HUES48 (cell line): ENCODE results near the gene CST3.
"Not testable (repeated sequence)": the region's sequence is repeated elsewhere in the genome, so short reads cannot be mapped to it uniquely, and the experiment has no call there.

Experiments used
- H3K27ac ChIP-seq: one replicate; pipeline ENCODE4 v1.7.0; 2013; ENCODE audit warnings: low read depth, low read length, inconsistent platforms
- H3K27me3 ChIP-seq: 2 replicates; pipeline ENCODE4 v1.6.1; 2013; ENCODE audit warnings: mild to moderate bottlenecking, low read length; ENCODE audit not compliant: control insufficient read depth, insufficient read depth
- H3K36me3 ChIP-seq: 2 replicates; pipeline ENCODE4 v1.6.1; 2013; ENCODE audit warnings: low read length; ENCODE audit not compliant: control insufficient read depth, insufficient read depth
- H3K4me1 ChIP-seq: 2 replicates; pipeline ENCODE4 v1.6.1; 2013; ENCODE audit warnings: mild to moderate bottlenecking, low read length; ENCODE audit not compliant: control insufficient read depth, insufficient read depth
- H3K4me3 ChIP-seq: 2 replicates; pipeline ENCODE4 v1.5.1; 2013; ENCODE audit warnings: mild to moderate bottlenecking, low read depth, low read length
- H3K9ac ChIP-seq: 2 replicates; pipeline ENCODE4 v1.6.1; 2013; ENCODE audit warnings: mild to moderate bottlenecking, low read depth, low read length, moderate library complexity
- H3K9me3 ChIP-seq: 2 replicates; pipeline ENCODE4 v1.6.1; 2013; ENCODE audit warnings: low read length; ENCODE audit not compliant: control insufficient read depth, insufficient read depth

Gene CST3

GRCh38 chr20:23671479-23671878, 33.7 kb upstream of the CST3 start:
- no peak overlapping the region for H3K9ac ChIP-seq
- no peaks in the 10 kb centered on the region for H3K4me1 ChIP-seq
- H3K36me3 ChIP-seq: no peaks in the 10 kb centered on the region
- no peak overlapping the region for H3K4me3 ChIP-seq
- H3K9me3 ChIP-seq: no peaks in the 10 kb centered on the region
- no peak overlapping the region for H3K27ac ChIP-seq
- H3K27me3 ChIP-seq: no peaks in the 10 kb centered on the region

GRCh38 chr20:23670361-23670760, 32.6 kb upstream of the CST3 start:
- no peak overlapping the region for H3K27ac ChIP-seq
- H3K4me3 ChIP-seq: no peak overlapping the region
- H3K9me3 ChIP-seq: no peaks in the 10 kb centered on the region
- H3K36me3 ChIP-seq: no peaks in the 10 kb centered on the region
- no peaks in the 10 kb centered on the region for H3K4me1 ChIP-seq
- no peak overlapping the region for H3K9ac ChIP-seq
- no peaks in the 10 kb centered on the region for H3K27me3 ChIP-seq

GRCh38 chr20:23669866-23670265, 32.1 kb upstream of the CST3 start:
- no peaks in the 10 kb centered on the region for H3K9me3 ChIP-seq
- no peak overlapping the region for H3K27ac ChIP-seq
- H3K36me3 ChIP-seq: no peaks in the 10 kb centered on the region
- H3K27me3 ChIP-seq: no peaks in the 10 kb centered on the region
- H3K9ac ChIP-seq: no peak overlapping the region
- no peak overlapping the region for H3K4me3 ChIP-seq
- no peaks in the 10 kb centered on the region for H3K4me1 ChIP-seq

DNA sequence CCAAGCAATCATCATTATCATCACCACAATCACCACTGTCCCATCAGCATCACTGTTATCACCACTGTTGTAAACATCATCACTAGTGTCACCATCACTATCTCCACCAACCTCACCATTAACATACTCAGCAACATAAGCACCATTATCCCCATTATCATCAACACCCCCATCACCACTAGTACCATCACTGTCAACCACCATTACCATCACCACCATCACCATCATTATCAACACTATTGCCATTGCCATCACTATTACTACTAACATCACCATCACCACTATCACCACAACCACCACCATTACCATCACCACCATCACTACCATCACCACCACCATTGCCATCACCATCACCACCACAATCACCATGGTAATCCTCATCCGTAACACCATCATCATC, 31.6 kb upstream of the CST3 start:
- H3K9me3 ChIP-seq: no peaks in the 10 kb centered on the region
- no peak overlapping the region for H3K9ac ChIP-seq
- no peak overlapping the region for H3K4me3 ChIP-seq
- no peaks in the 10 kb centered on the region for H3K27me3 ChIP-seq
- no peaks in the 10 kb centered on the region for H3K4me1 ChIP-seq
- no peaks in the 10 kb centered on the region for H3K36me3 ChIP-seq
- H3K27ac ChIP-seq: no peak overlapping the region

GRCh38 chr20:23668477-23668951, 30.8 kb upstream of the CST3 start:
- H3K9me3 ChIP-seq: no peaks in the 10 kb centered on the region
- no peak overlapping the region for H3K27ac ChIP-seq
- no peak overlapping the region for H3K9ac ChIP-seq
- no peaks in the 10 kb centered on the region for H3K36me3 ChIP-seq
- H3K4me3 ChIP-seq: no peak overlapping the region
- H3K27me3 ChIP-seq: no peaks in the 10 kb centered on the region
- H3K4me1 ChIP-seq: no peaks in the 10 kb centered on the region

GRCh38 chr20:23667666-23668065, 29.9 kb upstream of the CST3 start:
- Histone ChIP-seq H3K9me3 (no peaks in the 10 kb centered on the region), H3K4me1 (no peaks in the 10 kb centered on the region), H3K36me3 (no peaks in the 10 kb centered on the region), H3K9ac (no peak overlapping the region), H3K27ac (no peak overlapping the region), H3K27me3 (no peaks in the 10 kb centered on the region), H3K4me3 (no peak overlapping the region)

DNA sequence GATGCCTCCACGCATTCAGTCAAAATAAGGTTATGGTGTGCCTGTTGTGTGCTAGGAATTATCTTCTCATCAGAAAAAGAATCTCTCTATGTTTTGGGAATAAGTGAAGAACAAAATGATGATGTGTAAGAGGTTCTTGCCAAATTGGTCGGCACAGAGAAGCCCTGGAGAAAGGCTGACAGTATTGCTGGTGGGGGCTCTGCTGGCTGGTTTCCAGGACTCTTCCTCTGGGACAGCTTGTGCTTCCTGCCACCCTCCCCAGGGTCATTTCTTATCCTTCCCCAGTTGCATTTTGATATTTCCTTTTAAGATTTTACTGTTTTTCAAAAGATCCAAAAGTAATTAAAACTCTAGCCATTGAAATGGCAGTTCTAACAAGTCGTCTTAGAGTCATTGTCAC, 28.9 kb upstream of the CST3 start:
- H3K27me3 ChIP-seq: no peaks in the 10 kb centered on the region
- H3K4me1 ChIP-seq: no peaks in the 10 kb centered on the region
- H3K9ac ChIP-seq: no peak overlapping the region
- H3K36me3 ChIP-seq: no peaks in the 10 kb centered on the region
- no peak overlapping the region for H3K4me3 ChIP-seq
- H3K9me3 ChIP-seq: no peaks in the 10 kb centered on the region
- no peak overlapping the region for H3K27ac ChIP-seq

- Histone ChIP-seq H3K4me1 (no peaks in the 10 kb centered on the region), H3K4me3 (no peak overlapping the region), H3K9me3 (no peaks in the 10 kb centered on the region), H3K9ac (no peak overlapping the region), H3K36me3 (no peaks in the 10 kb centered on the region), H3K27ac (no peak overlapping the region), H3K27me3 (no peaks in the 10 kb centered on the region)
Observed at GRCh38 chr20:23666189-23666588, 28.4 kb upstream of the CST3 start.

DNA sequence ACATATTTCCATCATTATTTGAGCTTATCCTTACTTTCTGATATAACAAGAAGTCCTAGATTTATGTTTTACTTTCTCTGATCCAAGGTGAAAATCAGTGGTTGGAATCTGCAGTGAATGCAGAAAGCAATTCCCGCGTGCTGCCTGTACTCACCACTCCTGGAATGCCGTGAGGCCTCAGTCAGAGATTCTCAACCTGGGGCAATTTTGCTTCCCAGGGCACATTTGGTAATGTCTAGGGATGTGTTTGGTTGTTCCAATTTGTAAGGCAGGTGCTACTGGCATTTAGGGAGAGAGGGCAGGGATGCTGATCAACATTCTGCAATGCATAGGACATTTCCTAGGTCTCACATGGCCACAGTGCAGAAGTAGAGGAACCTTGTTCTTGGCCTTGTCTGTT, 27.2 kb upstream of the CST3 start:
- no peaks in the 10 kb centered on the region for H3K4me1 ChIP-seq

GRCh38 chr20:23664046-23664445, 26.3 kb upstream of the CST3 start:
- not testable (repeated sequence) for H3K27ac ChIP-seq, H3K36me3 ChIP-seq, H3K4me1 ChIP-seq, H3K4me3 ChIP-seq, H3K9ac ChIP-seq, H3K27me3 ChIP-seq, H3K9me3 ChIP-seq

More for the DNA sequence above, 27.2 kb upstream of the CST3 start:
- no peaks in the 10 kb centered on the region for H3K9me3 ChIP-seq
- H3K27me3 ChIP-seq: no peaks in the 10 kb centered on the region
- no peak overlapping the region for H3K4me3 ChIP-seq
- no peak overlapping the region for H3K9ac ChIP-seq
- H3K36me3 ChIP-seq: no peaks in the 10 kb centered on the region
- H3K27ac ChIP-seq: no peak overlapping the region

DNA sequence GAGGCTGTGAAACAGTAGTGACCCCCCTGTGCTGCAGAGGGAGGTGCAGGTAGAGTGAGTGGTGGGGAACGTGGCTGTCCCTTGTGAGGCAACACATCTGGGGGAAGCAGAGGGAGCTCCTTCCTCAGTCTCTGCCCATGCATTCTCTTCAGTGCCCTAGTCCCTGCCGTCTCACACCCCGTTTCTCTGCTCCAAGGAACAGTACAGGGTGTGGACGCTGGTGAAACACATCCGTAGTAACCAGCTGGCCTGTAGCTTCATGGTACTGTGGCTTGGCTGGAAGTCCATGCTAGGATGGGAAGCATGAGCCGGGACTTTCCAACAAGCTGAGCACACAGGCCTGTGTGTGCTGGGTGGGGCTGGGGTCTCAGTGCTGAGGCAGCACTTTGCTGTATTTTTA, 25.4 kb upstream of the CST3 start:
- Histone ChIP-seq H3K27me3 (no peaks in the 10 kb centered on the region), H3K9me3 (no peaks in the 10 kb centered on the region), H3K36me3 (no peaks in the 10 kb centered on the region), H3K4me1 (no peaks in the 10 kb centered on the region), H3K27ac (no peak overlapping the region), H3K4me3 (no peak overlapping the region), H3K9ac (no peak overlapping the region)

- Histone ChIP-seq H3K9me3 (no peaks in the 10 kb centered on the region), H3K27me3 (no peaks in the 10 kb centered on the region), H3K36me3 (no peaks in the 10 kb centered on the region), H3K4me1 (no peaks in the 10 kb centered on the region), H3K9ac (no peak overlapping the region), H3K4me3 (no peak overlapping the region), H3K27ac (no peak overlapping the region)
Observed at GRCh38 chr20:23662276-23662870, 24.6 kb upstream of the CST3 start.
